Esophagus (tissue), 2 donors: ENCODE data around the gene ABHD8. TPM values are rescaled to one million over a fixed set of nuclear protein-coding genes. Genes with fewer than 3 reads are reported as not detected.

ENCODE experiments used
- H3K27ac ChIP-seq, 2 donors: one replicate each; pipeline ENCODE4 v1.5.1; 2013; ENCODE audit warnings: low read depth in 2 of 2, mild to moderate bottlenecking in 2 of 2, inconsistent platforms in 1 of 2, low read length in 1 of 2, moderate library complexity in 1 of 2
- H3K27me3 ChIP-seq, 2 donors: one replicate each; pipeline ENCODE4 v1.6.1; 2013; ENCODE audit warnings: low read length in 2 of 2, control low read depth in 1 of 2, mild to moderate bottlenecking in 1 of 2; ENCODE audit not compliant: insufficient read depth in 2 of 2, control insufficient read depth in 1 of 2
- H3K36me3 ChIP-seq, 2 donors: one replicate each; pipeline ENCODE4 v1.6.1; 2013; ENCODE audit warnings: low read length in 1 of 2; ENCODE audit not compliant: control insufficient read depth in 2 of 2, insufficient read depth in 2 of 2
- H3K4me1 ChIP-seq, 2 donors: one replicate each; pipeline ENCODE4 v1.6.1; 2013; ENCODE audit warnings: low read length in 1 of 2; ENCODE audit not compliant: control insufficient read depth in 2 of 2, insufficient read depth in 2 of 2
- H3K4me3 ChIP-seq, 2 donors: one replicate each; pipeline ENCODE4 v1.5.1; 2013; ENCODE audit warnings: low read length in 2 of 2, mild to moderate bottlenecking in 2 of 2, low read depth in 1 of 2, moderate library complexity in 1 of 2
- H3K9me3 ChIP-seq, 2 donors: one replicate each; pipeline ENCODE4 v1.6.1; 2013; ENCODE audit warnings: mild to moderate bottlenecking in 2 of 2, low read depth in 1 of 2, low read length in 1 of 2, moderate library complexity in 1 of 2; ENCODE audit not compliant: control insufficient read depth in 2 of 2, insufficient read depth in 1 of 2
- WGBS, 2 donors: extraction: QIAGEN DNeasy Blood & Tissue Kit; methylation state at CpG; one replicate each; pipeline ENCODE4 v1.1.7; 2013; 5-methylcytosine and 5-hydroxymethylcytosine counted together
- polyA plus RNA-seq, 2 donors: library from polyadenylated mRNA; stranded (reverse); fragments of 200-250 nt; gene quantifications; one replicate each; pipeline ENCODE4 v1.2.3, GENCODE V29; 2013
- donor health status: healthy with polysubstance abuse.
- donor health status: Bipolar disorder and iron deficiency.

ABHD8 gene
- polyA plus RNA-seq, 2 donors, result 3.4 to 4.5 TPM

DNA sequence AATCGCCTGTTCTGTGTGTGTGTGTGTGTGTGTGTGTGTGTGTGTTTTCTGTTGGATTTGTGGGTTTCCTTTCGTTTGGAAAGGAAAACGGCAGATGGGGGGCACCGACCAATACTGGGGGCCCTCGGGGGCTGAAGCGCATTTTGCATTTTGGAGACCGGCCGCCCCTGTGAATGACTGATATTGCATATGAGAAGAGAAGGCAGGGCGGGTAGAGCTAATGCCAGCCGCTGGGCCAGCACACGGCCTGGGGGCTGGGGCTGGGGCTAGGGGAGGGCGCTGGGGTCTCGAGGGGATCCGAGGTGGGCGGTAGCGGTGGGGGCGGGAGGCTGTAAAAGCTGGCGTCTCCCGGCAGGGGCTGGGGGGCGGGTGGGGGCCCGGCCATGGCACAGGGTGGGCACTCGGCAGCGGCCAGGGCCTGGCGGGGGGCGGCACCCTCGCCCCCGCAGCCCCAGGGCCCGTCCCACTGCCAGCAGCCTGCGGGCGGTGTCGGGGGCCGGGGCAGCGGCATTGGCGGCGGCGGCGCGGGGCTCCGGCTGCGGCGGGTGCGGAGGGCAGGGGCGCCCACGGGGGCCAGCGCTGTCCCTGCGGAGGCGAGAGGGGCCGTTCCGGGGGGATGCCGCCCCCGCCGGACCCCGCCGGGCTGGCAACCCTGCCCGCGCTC, 20.2 kb upstream of the ABHD8 start:
- H3K27ac ChIP-seq, result no peak overlapping the region
- peaks cover 5 to 31% of the 10 kb centered on the region in 2 donors for H3K36me3 ChIP-seq
- H3K4me3 ChIP-seq, result no peak overlapping the region
- no peaks in the 10 kb centered on the region for H3K27me3 ChIP-seq
- H3K4me1 ChIP-seq, result no peaks in the 10 kb centered on the region
- H3K9me3 ChIP-seq, result no peaks in the 10 kb centered on the region
- 42 to 44% methylated on average over 44 to 56 of the region's 56 CpGs for WGBS, 2 donors

DNA sequence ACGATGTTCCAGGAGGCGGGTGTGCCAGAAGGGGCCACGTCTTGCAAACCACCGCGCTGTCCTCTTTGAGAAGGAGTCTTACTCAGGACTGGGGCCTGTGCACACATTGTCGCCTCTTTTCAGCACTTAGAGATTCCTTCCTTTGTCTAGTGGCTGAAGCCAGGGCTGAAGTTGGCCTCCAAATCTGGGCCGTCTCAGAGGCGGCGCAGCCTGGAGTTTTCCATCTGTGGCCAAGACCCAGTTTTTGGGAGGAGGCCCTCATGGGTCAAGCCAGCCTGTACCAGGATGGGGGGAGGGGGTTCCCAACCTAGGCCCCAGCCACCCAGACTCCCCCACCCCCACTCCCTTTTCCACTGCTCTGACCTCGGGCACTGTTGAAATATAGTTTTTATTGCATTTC, 19.6 kb upstream of the ABHD8 start:
- H3K27me3 ChIP-seq, result no peaks in the 10 kb centered on the region
- no peak overlapping the region for H3K27ac ChIP-seq
- no peaks in the 10 kb centered on the region for H3K4me1 ChIP-seq
- H3K4me3 ChIP-seq, result no peak overlapping the region
- peaks cover 5 to 31% of the 10 kb centered on the region in 2 donors for H3K36me3 ChIP-seq
- H3K9me3 ChIP-seq, result no peaks in the 10 kb centered on the region
- WGBS, 2 donors, result 70 to 78% methylated on average over 10 of the region's 10 CpGs

DNA sequence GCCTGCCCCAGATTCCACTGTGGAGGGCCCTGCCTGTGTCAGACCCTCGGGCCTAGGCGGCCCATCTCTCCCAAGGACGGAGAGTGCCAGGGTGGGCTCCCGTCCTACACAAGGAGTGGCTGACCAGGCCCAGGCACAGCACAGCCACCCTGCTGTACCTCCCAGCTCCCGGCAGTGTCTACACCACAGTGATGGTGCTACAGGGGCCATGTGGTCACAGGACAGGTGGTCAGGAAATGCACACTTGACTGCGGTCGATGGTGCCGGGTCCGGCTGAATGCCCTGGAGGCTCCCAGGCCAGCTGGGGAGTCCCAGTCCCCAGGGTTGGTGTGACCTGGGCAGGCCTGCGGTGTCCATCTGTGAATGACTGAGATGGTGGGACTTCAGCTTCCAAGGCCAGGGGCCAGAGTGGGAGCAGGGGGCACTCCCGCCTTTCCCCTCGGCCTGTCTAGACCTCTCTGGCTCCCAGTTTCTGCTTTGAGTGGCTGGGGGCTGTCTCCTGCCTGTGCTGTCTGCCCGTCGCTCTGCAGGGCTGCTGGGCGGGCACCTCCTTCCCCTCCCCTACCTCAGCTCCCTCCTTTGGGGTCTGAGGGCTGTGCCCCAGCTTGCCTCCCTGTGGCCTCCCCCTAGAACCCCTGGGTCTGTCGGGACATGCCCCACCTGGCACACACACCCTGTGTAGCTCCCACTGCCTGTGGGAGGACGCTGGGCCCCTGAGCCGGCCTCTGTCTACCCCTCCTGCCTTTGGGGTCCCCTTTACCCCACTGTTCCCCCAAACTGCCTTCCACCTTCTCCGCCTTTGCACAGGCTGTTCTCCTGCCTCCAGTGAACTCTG, 18.6 kb upstream of the ABHD8 start:
- no peaks in the 10 kb centered on the region for H3K9me3 ChIP-seq
- 82 to 85% methylated on average over 19 of the region's 19 CpGs for WGBS, 2 donors

DNA sequence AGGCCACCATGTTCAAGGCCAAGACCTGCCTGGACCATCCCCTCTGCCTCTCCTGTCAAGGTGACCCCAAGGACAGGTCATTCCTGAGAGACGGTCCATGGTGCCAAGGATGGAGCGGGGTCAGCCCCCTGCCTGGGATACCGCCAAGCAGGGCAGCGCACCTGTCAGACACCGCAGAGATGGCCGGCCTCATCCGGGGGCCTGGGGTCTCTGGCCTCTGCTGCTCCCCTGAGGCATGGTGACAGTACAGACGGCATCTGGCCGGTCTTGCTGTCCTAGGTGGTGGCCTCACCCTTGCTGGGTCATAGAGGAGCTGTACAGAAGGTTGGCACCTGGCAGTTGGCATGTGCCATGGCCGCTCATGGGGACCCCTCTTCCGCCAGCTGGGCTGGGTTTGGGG, 17.2 kb upstream of the ABHD8 start:
- 79 to 89% methylated on average over 11 of the region's 11 CpGs for WGBS, 2 donors
- peaks cover 9 to 39% of the 10 kb centered on the region in 2 donors for H3K36me3 ChIP-seq
- H3K9me3 ChIP-seq, result peaks cover 0 to 3% of the 10 kb centered on the region in 2 donors
- H3K27me3 ChIP-seq, result no peaks in the 10 kb centered on the region
- no peaks in the 10 kb centered on the region for H3K4me1 ChIP-seq
- H3K4me3 ChIP-seq, result no peak overlapping the region
- no peak overlapping the region for H3K27ac ChIP-seq

More for the DNA sequence above, 18.6 kb upstream of the ABHD8 start:
- Histone ChIP-seq H3K4me3 (no peak overlapping the region), H3K36me3 (peaks cover 5 to 31% of the 10 kb centered on the region in 2 donors), H3K27ac (no peak overlapping the region), H3K4me1 (no peaks in the 10 kb centered on the region), H3K27me3 (no peaks in the 10 kb centered on the region)

DNA sequence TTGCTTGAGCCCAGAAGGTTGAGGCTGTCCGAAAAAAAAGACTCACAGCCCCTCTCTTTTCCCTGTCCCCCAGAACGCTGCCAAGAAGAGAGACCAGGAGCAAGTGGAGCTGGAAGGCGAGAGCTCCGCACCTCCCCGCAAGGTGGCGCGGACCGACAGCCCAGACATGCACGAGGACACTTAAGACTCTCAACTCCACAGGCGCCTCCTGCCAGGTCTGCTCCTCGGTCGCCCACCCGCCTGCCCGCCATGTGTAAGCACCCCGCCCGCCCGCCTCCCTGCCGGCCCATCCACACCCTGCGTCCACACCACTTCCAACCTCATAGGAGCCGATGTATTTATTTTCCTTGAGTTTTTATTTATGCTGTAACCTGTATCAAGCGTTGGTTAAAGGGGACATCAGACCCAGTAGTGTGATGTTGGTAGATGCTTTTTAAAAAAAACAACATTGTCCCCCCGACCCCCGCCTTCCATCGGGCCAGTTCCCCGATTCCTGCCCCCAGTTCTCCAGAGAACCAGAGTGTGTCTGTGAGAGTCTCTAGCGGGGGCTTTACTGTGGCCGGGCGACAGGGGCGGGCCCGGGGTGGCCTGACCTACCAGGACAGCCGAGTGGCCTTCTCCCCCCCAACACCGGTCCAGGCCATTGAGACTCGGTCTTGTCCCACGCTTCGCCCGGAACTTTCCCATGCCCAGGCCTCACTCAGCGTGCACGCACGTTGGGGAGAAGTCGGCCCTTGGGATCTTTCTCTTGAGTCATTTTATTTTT, 16.4 kb upstream of the ABHD8 start:
- Histone ChIP-seq H3K9me3 (peaks cover 0 to 3% of the 10 kb centered on the region in 2 donors), H3K4me3 (no peak overlapping the region), H3K27me3 (no peaks in the 10 kb centered on the region), H3K4me1 (no peaks in the 10 kb centered on the region), H3K36me3 (peaks cover 10 to 36% of the 10 kb centered on the region in 2 donors), H3K27ac (no peak overlapping the region)
- WGBS, 2 donors, result 90 to 93% methylated on average over 38 to 40 of the region's 40 CpGs

DNA sequence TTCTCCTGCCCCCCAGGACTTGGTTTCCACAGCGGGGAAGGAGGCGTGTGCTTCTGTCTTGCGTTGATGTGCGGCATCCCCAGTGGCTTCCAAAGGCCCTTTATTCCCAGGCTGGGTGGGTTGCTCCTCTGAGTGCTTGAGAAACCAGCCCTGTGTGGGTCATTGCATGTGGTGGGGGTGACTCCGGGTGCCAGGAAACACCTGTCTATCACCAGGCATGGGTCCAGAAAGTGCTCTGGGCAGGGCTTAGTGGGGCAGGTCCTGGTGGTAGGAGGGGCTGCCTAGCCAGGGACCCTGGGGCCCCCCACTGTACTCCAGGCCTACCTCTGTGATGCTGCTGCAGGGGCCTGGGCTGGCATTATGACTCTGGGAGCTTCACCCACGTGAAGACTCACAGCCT, 15.7 kb upstream of the ABHD8 start:
- WGBS, 2 donors, result 72 to 74% methylated on average over 6 of the region's 6 CpGs
- Histone ChIP-seq H3K4me3 (no peak overlapping the region), H3K27ac (no peak overlapping the region), H3K27me3 (no peaks in the 10 kb centered on the region), H3K9me3 (peaks cover 0 to 6% of the 10 kb centered on the region in 2 donors), H3K36me3 (peaks cover 16 to 42% of the 10 kb centered on the region in 2 donors), H3K4me1 (no peaks in the 10 kb centered on the region)

DNA sequence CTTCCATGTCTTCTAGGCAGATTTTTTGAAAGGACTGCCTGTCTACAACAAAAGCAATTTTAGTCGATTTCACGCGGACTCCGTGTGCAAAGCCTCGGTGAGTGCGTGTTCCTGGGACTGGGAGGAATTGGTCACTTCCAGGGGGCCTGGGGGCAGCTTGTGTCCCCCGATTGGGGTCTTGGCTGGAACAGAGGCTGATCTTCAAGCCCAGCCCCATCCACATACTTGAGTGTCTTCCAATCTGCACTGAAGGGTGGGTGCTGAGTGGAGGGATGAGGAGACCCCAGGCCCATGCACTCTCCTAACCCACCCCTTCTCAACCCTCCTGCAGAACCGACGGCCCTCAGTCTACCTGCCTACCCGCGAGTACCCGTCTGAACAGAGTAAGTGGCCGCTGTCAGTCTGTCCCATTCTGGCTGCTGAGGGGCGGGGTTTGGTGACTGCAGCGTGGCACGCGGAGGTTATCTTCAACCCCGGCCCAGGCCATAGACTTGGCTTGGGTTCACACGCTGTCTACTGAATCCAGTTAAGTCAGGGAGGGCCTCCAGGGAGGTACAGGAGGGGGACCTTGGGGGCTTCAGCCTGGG, 10.9 kb upstream of the ABHD8 start:
- 89 to 91% methylated on average over 19 of the region's 19 CpGs for WGBS, 2 donors
- peaks cover 14 to 27% of the 10 kb centered on the region in 2 donors for H3K36me3 ChIP-seq
- H3K4me1 ChIP-seq, result peaks cover 5 to 15% of the 10 kb centered on the region in 2 donors
- H3K27ac ChIP-seq, result no peak overlapping the region
- no peaks in the 10 kb centered on the region for H3K27me3 ChIP-seq
- no peak overlapping the region for H3K4me3 ChIP-seq
- H3K9me3 ChIP-seq, result peaks cover 0 to 6% of the 10 kb centered on the region in 2 donors

DNA sequence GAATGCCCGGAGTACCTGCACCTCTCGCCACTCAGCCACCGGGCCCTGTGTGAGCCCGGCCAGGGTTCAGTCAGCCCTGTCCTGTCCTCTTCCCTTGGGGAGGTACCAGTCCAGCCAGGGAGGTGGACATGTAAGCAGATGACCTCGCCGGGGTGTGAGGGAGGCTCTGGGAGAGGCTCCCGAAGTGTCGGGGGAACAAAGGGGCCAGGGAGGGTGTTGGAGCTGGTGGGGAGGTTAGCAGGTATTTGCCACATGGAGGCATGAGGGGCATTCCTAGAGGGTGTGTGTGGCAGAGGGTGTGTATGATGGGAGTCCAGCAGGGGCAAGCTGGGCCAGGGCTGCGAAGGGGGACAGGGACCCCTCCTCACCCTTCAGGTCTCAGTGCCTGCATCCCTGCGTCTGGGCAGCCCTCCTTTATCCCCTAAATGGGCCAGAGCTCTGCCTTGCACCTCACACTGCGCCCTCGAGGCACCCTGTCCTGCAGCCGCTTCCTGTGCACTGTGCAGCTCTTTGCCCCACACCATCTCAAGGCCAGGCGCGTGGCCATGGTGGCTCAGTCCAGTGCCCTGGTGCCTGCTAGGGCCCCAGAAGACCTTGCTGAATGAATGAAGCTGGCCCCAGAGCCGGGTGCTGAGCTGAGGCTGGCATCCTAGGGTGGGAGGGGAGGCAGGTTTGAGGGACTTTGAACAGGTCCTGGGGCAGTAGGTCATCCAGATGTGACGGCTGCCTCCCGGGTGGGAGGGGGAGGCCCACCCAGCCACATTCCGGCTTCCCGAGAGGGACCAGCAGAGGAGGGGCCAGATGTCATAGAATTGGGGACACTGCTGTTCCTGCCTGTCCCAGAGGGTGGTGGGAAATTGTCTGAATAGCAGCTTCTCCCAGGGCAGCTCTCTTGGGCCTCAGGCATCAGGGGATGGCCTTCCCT, 9.2 kb upstream of the ABHD8 start:
- peaks cover 0 to 6% of the 10 kb centered on the region in 2 donors for H3K9me3 ChIP-seq
- H3K27me3 ChIP-seq, result no peaks in the 10 kb centered on the region
- H3K27ac ChIP-seq, result peak overlapping the region in 1 of 2 donors; percentile 18
- WGBS, 2 donors, result 78 to 81% methylated on average over 20 of the region's 20 CpGs
- H3K4me3 ChIP-seq, result no peak overlapping the region
- peaks cover 14 to 24% of the 10 kb centered on the region in 2 donors for H3K36me3 ChIP-seq
- peaks cover 5 to 17% of the 10 kb centered on the region in 2 donors for H3K4me1 ChIP-seq
